Fibroblast of mammary gland (primary cell): ENCODE data around the gene NSL1.
A peak's percentile ranks its signal among the peaks of the same experiment; 100 is the strongest.

ENCODE experiments used
- DNase-seq: peaks from one replicate; pipeline ENCODE4 v3.0.0-alpha.2; 2010; ENCODE audit warnings: low read depth
- H3K4me3 ChIP-seq: 2 replicates; pipeline ENCODE4 v1.5.1; 2011; ENCODE audit warnings: low read depth, mild to moderate bottlenecking, low read length, moderate library complexity; ENCODE audit not compliant: control insufficient read depth
- CTCF ChIP-seq: conservative IDR thresholded peaks from 2 replicates; pipeline ENCODE4 v1.5.1; 2011; ENCODE audit warnings: low read depth, low read length, inconsistent platforms; ENCODE audit not compliant: control insufficient read depth, insufficient read depth

The NSL1 gene

GRCh38 chr1:212814537-212815334, 23.2 kb upstream of the NSL1 start:
- DNase-seq, result peak; percentile 17
- TF ChIP-seq CTCF, result peak; percentile 32
- no peak overlapping the region for H3K4me3 ChIP-seq

- DNase-seq, result no peak
These were observed 14.2 kb upstream of the NSL1 start for GRCh38 chr1:212805767-212806166.

GRCh38 chr1:212797681-212798080, 6.1 kb upstream of the NSL1 start:
- no peak for TF ChIP-seq CTCF
- H3K4me3 ChIP-seq, result no peak overlapping the region
- DNase-seq, result peak; percentile 56

More at GRCh38 chr1:212805767-212806166, 14.2 kb upstream of the NSL1 start:
- H3K4me3 ChIP-seq, result no peak overlapping the region
- TF ChIP-seq CTCF, result no peak

GRCh38 chr1:212794561-212795014, 3.0 kb upstream of the NSL1 start:
- no peak overlapping the region for H3K4me3 ChIP-seq
- no peak for TF ChIP-seq CTCF
- no peak for DNase-seq

GRCh38 chr1:212792396-212792908, 875 bp upstream of the NSL1 start:
- H3K4me3 ChIP-seq, result peak overlapping the region; percentile 98
- TF ChIP-seq CTCF, result no peak
- DNase-seq, result no peak

GRCh38 chr1:212791261-212791675, 309 bp downstream of the NSL1 start:
- no peak for TF ChIP-seq CTCF
- peak overlapping the region; percentile 98 for H3K4me3 ChIP-seq
- peak; percentile 81 for DNase-seq

- H3K4me3 ChIP-seq, result no peak overlapping the region
- no peak for TF ChIP-seq CTCF
- no peak for DNase-seq
These were observed 5.7 kb downstream of the NSL1 start for GRCh38 chr1:212785871-212786270.
